Spleen (tissue), 7 donors: ENCODE measurements around the gene RBFOX1.

Source experiments
- POLR2AphosphoS5 ChIP-seq, 3 donors: sonication (generic); formaldehyde crosslinking; IDR thresholded peaks; one replicate each; pipeline ENCODE4 v1.5.1; 2017; ENCODE audit warnings: antibody characterized with exemption in 3 of 3
- TF ChIP-seq, protein P1 (sequence below), 11 experiments: fragments of 200-600 bp in 7 of 11; fragments of 450-650 bp in 4 of 11; sonication (generic) in 4 of 11; IDR thresholded peaks in 8 of 11; conservative IDR thresholded peaks in 3 of 11; 1 replicate in 7 of 11; 2 replicates in 4 of 11; pipeline versions ENCODE4 v1.4.0 to v1.8.0; 2016 to 2021; ENCODE audit warnings: antibody characterized with exemption in 11 of 11, inconsistent platforms in 4 of 11, mild to moderate bottlenecking in 1 of 11
- donor health status: DM: no; HTN: no; CAD: no; lungs with moderate emphysema.
- donor health status: DM: no; HTN: no; CAD: no.
- donor health status: DM: no; HTN: no; CAD: no.

DNA sequence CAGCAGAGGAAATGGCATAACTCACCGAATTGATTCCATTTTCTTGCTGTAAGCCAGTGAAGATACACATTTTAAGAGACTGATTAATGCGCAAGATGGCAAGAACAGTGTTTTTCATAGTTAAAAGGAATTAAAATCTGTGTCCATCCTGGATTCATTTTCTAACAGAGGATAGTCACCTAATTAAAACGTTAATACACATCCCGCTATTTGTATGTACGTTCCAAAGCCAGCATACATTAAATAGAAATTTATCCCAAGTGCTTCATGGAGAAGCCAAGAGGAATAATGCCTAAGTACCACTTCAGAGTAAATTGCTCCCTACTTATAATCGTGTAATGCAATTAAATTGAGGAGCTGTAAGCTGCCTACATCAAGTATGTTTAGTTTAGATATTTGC lies 49.9 kb downstream of the RBFOX1 start:
- TF ChIP-seq, protein P1, sequence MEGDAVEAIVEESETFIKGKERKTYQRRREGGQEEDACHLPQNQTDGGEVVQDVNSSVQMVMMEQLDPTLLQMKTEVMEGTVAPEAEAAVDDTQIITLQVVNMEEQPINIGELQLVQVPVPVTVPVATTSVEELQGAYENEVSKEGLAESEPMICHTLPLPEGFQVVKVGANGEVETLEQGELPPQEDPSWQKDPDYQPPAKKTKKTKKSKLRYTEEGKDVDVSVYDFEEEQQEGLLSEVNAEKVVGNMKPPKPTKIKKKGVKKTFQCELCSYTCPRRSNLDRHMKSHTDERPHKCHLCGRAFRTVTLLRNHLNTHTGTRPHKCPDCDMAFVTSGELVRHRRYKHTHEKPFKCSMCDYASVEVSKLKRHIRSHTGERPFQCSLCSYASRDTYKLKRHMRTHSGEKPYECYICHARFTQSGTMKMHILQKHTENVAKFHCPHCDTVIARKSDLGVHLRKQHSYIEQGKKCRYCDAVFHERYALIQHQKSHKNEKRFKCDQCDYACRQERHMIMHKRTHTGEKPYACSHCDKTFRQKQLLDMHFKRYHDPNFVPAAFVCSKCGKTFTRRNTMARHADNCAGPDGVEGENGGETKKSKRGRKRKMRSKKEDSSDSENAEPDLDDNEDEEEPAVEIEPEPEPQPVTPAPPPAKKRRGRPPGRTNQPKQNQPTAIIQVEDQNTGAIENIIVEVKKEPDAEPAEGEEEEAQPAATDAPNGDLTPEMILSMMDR (IDR thresholded peaks at IDR 0.05 in 8 of 11, conservative IDR thresholded peaks at IDR 0.05 in 3 of 11), result no peak
- TF ChIP-seq POLR2AphosphoS5 (IDR thresholded peaks at IDR 0.05), result no peak
